Loucy (cell line): ENCODE results near the gene KIRREL1.

Source experiments
- CTCF ChIP-seq: fragments of 200-600 bp; sonication (generic); conservative IDR thresholded peaks from 2 replicates; pipeline ENCODE4 v1.5.1; 2014; ENCODE audit warnings: mild to moderate bottlenecking, antibody characterized with exemption, low read length
- EZH2phosphoT487 ChIP-seq: fragments of 200-600 bp; IDR thresholded peaks from 2 replicates; pipeline ENCODE4 v1.6.1; 2018; ENCODE audit warnings: antibody characterized with exemption, mild to moderate bottlenecking, moderate library complexity, borderline replicate concordance

- TF ChIP-seq CTCF: no peak
- TF ChIP-seq EZH2phosphoT487: no peak
Measured at GRCh38 chr1:158016651-158017335, 23.3 kb downstream of the KIRREL1 start.
